IPS-NIHi11 (cell line): ENCODE results near the gene SCN1A.
"Not testable (repeated sequence)": the region's sequence is repeated elsewhere in the genome, so short reads cannot be mapped to it uniquely, and the experiment has no call there.

Experiments used
- DNase-seq: peaks from one replicate; pipeline ENCODE4 v3.0.0; 2012; ENCODE audit warnings: mixed read lengths, low spot score

The SCN1A gene

DNA sequence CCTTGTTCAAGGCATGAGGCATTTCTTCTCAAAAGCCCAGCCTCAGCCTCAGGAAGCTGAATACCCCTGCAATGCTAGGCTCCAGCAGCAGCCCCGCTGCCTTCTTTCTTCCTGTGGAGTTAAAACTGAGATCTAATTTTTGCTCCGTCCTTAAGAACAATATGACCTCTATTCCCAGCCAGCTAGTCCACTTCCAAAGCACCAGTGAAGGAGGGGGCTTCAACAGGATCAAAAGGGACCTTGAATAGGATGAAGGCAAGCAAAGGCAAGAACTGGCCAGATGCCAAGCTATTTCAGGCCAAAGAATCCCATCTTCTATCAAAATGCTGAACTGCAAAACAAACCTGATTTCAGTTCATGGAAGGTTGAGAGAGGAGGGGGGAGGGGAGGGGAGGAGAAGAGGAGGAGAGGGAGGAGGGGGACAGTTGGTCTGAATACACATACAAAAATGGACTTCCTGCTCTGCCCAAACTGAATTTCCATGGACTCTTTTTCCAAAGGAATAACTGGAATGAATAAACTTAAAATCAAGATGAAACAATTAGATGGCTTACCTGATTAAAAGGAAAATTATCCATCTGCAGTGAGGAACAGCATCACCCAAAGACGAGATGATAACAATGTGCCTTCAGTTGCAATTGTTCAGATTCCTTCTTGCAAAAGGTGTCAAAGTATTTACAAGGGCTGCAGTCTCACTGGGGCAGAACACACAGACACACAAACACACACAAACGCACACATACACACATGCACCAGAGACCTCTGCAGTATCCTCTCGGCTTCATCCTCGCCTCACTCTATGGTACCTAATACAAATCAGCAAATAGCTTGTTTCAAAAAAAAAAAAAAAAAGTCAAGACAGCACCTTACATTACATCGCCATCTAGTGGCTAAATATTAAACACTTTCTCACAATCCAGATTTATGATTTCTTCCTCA lies at the start of gene SCN1A:
SCN1A (minus strand) TSS at position 804 of the 939 bp plus-strand sequence. CDS start 54,399 bp downstream, outside the sequence.
- DNase-seq, result peak; percentile 35

DNA sequence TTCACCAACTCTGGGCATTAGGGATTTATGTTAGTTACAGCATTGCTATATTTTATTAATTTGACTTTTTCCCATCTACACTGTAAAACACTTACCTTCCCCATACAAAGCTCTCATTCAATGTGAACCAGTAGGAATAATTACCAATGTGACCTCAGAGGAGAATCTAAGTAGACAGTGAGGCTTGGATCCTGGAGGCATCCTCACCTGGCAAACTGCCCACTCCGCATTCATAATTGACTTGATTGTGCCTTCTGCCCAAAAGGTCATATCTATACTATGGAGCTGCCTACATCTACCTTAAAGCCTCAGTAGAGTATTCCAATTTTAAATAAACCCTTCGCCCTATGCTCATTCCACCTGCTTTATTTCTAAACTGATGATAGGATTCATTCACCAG lies 45.4 kb upstream of the SCN1A start:
- DNase-seq, result no peak

DNA sequence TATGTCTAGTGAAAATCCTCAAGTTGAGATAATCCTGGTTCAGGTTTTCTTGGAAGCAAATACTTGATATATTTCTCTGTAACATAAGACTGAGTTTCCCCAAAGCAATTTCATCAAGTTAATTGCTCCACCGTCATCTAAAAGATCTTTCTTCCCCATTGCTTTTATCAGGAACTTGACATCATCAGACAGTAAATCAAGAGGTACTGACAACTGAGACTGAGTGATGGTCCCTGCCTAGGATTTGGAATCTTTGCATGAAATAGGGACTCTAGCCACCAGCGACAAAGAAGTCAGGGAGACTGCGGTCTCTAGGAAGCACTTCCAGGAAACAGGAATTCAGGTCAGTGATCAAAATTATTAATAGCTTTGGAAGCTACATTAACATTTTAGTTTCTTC lies 43.4 kb upstream of the SCN1A start:
- no peak for DNase-seq

DNA sequence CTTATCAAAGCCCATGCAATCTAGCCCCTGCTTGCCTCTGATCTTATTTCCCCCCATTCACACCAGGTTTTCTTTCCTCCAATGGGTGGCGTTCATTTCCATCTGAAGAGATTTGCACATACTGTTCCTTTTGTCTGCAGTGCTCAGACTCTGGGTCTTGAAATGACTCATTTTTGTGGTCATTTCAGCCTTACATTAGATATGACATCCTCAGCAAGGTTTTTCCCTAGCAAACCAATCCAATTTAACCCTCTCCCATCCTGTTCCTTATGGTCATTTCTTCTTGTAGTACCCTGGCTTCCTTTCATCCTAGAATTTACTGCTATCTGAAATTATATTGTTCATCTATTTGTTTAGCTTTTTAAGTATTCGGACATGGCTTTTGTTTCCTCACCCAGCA lies 42.5 kb upstream of the SCN1A start:
- no peak for DNase-seq

DNA sequence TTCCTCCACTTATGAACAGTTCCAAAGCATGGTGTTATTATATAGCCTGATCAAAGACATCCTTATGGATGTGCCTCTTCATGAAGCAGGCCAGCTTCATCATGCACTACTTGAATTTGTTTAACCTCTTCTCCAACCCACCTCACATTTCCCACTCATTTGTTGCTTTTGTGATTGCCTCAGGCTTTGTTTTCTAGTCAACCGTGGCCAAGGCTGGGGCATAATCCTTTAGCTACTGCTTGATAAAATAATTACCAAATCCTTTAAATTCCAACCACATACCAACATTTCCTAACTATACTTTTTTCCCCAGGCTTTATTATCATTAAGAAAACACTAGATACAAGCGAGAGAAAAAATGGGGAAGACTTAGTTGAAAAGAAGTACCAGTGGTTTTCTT lies 39.6 kb upstream of the SCN1A start:
- no peak for DNase-seq

DNA sequence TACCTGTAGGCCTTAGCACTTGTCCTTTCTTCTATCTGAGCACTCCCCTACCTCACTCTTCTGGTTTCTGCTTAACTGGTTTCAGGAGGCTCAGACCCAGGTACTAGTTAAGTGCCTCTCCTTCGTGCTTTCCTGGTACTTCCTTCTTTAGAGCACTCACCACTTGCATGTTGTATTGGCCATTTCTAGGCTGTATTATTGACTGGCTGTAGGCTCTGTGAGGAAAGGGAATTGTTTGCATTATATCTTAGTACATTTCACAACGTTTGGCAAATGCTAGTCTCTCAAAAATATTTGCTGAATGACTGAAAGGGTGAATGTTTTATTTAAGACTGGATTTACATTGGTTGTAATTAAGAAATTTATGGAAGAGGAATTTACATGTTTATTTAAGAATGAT lies 36.0 kb upstream of the SCN1A start:
- no peak for DNase-seq

DNA sequence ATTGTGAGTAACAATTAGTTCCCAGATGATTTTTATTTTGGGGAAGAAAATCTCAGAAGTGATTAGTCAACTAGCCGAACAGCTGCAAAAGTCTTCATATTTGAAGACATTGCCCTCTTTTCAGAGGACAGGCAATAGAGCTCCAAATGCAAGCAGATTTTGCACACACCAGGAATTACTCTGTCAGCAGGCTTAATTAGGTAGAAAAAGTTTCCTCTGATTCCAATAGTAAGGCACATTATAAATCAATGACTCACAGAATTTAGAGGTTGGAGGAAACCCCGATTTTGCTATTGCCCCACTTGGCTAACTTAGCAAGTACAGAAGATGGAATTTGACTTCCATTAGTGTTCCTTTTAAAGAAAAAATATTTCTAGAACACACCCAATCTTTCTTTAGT lies 30.7 kb upstream of the SCN1A start:
- DNase-seq, result no peak

DNA sequence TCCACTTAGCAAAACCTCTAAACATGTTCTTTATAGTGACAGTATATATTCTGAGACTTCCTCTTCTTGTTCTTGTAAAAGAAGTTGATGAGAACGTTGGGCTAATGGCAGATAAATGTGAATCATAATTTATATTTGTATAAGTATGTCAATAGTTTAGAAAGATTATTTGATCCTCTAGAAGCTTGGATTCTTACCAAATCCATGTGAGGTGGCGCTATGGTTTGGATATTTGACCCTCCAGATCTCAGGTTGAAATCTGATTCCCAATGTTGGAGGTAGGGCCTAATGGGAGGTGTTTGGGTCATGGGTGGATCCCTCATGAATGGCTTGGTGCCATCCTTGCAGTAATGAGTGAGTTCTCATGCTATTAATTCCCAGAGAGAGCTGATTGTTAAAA lies 29.8 kb upstream of the SCN1A start:
- no peak for DNase-seq

DNA sequence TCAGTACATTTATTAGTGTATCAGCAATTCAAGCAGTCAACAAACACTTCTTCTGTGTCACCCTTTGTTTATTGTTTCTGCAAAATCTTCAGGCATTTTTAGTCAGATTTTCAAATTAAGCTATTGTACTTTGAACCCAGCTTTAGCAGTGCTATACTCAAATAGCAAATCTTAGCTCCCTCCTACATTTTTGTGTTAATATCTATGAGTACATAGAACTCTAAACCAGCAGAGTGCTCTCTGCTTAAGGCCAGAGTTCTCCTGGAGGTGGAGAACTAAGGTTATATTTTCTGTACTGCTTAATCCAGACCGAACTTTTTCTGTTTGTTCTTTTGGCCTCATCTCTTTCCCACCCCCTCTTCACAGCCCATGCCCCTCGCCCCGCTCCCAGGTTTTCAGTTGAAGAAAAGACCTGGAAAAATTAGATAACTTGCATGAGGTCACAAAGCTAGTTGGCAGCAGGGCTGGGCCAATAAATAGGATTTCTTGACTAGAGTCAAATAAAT lies 29.2 kb upstream of the SCN1A start:
- no peak for DNase-seq

DNA sequence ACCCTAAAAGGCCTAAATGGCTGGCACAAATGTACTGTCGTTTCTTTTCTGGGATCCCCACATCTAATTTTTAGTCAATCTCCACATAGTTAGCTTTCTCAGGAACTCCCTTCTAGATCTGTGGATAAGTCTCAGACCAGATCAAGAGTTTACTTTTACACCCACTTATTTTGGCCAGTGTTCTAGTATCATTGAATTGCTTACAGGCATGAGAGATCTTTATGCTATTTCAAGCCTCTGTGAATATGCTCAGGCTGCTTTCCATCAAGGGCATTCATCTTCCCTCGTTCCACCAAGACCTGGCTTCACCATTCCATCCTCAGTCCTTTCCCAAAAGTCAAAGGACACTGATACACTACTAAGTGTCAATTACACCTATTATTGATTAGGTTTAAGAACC lies 27.8 kb upstream of the SCN1A start:
- DNase-seq, result no peak

DNA sequence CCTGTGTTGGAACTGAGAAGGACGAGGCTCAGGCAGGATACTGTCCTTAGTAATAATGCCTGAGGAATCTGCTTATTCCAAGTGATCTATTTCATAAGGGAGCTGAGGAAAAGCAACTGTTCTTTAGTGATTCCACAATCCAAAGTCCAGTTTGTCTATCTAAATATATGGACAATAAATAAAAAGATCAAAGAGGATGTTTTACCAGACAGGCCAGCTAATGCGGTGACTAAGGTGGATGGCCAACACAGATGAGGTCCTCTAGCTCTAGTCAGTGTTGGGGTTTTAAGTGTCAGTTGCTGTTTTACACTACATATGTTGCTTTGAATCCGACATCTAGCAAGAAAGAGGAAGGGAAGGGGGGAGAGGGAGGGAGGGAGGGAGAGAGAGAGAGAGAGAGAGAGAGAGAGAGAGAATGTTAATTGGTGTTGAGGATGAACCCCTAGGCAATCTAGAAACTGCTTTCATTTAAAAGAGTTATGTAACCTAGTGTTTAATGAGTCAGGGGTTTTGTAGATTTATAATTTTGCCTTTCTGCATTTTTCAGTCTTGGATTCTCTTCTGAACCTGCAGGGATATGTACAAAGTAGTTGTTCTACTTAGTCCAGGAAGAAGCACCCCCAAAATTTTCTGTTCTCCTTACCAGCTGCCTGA lies 27.0 kb upstream of the SCN1A start:
- no peak for DNase-seq

DNA sequence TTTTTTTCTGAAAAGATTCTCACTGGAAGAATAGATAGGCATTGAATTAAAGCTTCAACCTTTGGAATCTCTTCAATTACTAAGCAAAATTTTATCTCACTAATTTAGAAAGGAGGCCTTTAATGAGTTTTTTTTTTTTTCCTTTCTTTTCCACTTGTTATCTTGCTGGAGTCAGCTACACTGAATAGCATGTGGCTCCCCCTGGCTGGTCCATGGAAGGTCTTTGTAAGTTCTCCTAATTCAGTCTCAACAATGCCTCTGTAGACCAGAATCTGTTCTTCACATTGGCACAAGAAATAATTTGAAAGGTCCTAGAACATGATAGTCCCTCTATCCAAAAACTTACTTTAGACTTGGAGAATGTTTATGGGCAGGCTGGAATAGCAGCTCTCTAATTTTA lies 24.2 kb upstream of the SCN1A start:
- no peak for DNase-seq

DNA sequence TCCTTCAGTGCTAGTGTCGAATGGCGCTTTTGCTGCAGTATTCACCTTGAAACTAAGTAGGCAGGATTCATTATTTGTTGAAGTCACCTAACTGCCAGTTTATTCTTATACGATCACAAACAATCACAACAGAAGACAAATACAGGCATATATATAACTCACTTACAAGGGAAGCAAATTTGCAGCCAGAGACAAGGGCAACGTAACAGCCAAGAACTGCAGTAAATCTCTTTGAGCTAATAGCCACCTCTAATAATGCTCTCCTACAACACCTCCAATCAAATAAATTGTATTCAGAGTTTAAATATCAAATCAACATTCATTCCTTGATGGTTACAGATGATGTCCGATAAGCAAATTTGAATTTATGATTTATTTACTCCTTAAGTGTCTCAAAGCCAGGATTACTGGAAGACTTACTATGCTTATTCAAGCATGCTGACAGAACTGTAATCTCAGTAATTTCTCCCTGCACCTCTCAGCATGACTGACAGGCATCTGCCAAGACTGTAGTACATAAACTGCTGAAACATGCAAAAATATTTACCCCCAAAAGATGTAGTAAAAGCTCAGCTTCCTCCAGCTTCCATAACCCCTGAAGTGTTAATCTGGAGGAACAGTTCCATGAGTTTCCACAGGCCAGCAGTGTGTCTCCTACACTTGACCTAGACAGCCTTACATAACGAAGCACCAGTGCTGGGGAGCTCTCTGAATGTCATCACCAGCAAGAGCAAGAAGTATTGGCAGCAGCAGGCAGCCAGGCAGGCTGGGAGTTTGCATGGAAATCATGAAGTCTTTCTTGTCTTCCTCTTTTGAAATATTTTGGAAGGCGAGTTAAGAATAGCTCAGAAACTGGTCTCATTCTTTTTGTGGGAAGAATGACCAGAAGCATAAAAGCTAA lies 20.9 kb upstream of the SCN1A start:
- no peak for DNase-seq

DNA sequence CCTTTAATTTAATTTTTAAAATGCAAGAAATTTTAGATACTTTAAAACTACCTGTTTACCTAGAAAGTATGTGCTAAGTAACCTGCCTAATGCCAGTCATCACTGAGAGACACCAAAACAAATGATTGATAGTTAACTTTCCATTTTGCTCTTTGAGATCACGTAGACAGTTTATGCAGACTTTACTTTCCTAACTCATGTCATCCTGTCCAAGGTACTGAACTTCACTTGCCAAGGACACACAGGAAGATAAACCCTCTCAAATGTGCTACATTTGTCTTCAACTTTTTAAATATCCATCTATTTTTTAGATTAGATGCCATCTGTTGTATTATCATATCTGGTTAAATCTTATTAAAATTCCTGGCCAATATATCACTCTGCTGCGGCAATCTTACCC lies 20.1 kb upstream of the SCN1A start:
- no peak for DNase-seq

DNA sequence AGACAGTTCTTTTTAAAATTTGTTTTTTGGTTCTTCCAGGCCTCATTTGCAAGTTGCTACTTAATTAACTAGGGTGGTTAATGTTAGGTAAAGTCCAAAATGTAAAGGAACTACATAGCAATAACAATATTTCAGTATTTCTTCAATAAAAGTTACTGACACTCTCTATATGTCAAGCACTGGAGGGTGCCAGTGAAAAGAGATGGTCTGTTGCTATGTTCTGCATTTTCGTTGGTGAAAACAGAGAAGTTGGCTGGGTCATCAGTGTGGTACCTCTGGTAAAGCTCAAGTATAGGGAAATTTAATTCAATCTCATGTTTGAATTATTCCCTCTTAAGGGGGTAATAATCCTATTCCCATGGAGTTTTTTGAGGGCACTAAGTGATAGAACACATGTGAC lies 16.3 kb upstream of the SCN1A start:
- DNase-seq, result no peak

DNA sequence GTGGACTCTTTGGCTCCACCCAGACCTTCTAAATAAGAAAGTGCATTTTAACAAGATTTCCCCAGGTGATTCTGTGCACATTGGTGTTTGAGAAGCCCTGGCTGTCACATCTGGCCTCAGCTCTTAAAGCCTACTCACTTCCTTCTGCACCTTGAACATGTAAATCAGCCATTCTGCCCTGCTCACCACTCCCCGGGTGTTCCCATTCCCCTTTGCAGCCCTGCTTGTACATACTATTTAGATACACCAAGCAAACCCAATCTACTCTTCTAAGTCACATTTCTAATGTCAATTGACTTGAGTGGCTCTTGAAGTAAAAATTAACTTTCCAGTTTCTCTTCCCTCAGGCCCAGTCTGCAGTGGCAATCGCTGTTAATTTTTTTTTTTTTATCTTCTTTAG lies 13.1 kb upstream of the SCN1A start:
- no peak for DNase-seq

DNA sequence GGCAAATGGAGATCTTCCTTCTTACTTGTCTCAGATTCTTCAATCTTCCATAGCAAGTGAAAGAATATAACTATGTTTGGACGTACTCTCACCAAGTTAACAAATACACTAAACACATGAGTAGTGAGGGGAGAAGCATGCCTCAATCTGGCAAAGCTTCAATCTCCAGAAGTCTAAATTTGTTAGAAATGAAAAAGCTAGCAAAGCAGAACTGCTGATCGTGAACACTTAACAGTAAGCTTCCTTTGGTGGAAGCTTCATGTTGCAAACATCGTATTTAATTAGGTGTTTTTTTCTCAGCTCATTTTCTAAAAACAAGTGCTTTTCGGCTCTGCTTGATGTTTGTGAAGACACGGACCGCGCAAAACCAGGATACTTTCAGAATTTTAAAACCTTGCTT lies 12.7 kb upstream of the SCN1A start:
- no peak for DNase-seq

DNA sequence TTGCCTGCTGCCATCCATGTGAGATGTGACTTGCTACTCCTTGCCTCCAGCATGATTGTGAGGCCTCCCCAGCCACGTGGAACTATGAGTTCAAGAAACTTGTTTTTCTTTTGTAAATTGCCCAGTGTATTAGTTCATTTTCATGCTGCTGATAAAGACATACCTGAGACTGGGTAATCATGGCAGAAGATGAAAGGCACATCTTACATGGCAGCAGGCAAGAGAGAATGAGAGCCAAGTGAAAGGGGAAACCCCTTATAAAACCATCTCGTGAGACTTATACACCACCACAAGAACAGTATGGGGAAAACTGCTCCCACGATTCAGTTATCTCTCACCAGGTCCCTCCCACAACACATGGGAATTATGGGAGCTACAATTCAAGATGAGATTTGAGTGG lies 11.7 kb upstream of the SCN1A start:
- not testable (repeated sequence) for DNase-seq

DNA sequence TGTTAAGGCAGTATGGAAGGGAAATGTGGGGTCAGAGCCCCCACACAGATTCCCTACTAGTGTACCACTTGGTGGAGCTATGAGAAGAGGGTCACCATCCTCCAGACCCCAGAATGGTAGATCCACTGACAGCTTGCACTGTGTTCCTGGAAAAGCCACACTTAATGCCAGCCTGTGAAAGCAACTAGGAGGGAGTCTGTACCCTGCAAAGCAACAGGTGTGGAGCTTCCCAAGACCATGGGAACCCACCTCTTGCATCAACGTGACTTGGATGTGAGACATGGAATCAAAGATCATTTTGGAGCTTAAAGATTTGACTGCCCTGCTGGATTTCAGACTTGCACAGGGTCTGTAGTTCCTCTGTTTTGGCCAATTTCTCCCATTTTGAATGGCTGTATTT lies 10.8 kb upstream of the SCN1A start:
- DNase-seq, result no peak

DNA sequence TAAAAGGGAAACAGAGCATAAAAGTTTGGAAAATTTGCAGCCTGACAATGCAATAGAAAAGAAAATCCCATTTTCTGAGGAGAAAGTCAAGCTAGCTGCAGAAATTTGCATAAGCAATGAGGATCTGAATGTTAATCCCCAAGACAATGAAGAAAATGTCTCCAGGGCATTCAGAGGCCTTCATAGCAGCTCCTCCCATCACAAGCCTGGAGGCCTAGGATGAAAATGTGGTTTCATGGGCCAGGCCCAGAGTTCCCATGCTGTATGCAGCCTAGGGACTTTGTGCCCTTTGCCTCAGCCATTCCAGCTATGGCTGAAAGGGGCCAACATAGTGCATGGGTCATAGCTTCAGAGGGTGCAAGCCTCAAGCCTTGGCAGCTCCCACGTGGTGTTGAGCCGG lies 10.3 kb upstream of the SCN1A start:
- DNase-seq, result no peak

DNA sequence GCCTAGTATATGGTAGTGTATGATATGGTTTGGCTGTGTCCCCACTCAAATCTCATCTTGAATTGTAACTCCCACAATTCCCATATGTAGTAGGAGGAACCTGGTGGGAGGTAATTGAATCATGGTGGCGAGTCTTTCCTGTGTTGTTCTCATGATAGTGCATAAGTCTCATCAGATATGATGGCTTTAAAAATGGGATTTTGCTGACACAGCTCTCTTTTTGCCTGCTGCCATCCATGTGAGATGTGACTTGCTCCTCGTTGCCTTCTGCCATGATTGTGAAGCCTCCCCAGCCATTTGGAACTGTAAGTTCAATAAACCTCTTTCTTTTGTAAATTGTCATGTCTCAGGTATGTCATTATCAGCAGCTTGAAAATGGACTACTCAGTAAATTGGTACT lies 9.5 kb upstream of the SCN1A start:
- DNase-seq, result no peak

DNA sequence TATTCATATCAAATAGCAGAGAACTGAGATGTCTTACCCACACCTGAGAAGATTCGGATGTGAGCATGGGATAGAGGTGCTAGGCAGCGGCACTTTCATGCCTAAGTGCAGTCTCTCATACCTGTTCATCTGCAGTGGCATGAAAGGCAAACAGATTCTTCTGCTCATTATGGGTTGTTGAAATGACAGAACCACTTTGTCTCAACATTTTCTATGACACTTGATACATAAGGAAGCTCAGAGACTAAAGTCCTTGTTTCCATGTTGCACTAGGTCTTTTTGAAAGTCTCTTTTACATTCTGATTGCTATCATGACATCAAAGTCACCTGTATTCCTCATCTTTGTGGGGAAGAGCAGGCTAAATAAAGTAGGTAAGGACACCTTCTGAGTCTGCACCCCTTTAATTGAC lies 8.0 kb upstream of the SCN1A start:
- DNase-seq, result no peak
